Tibial nerve (tissue), 3 donors: Measurements from ENCODE around the gene PRKAR1A.

Source experiments
- EP300 ChIP-seq, 2 donors: sonication (generic); formaldehyde crosslinking; IDR thresholded peaks; one replicate each; pipeline ENCODE4 v1.6.1; 2017; ENCODE audit warnings: antibody characterized with exemption in 2 of 2, mild to moderate bottlenecking in 1 of 2
- POLR2A ChIP-seq, 2 donors: fragments of 450-650 bp; IDR thresholded peaks; one replicate each; pipeline ENCODE4 v1.6.1; 2017; ENCODE audit warnings: antibody characterized with exemption in 2 of 2, mild to moderate bottlenecking in 2 of 2, moderate library complexity in 2 of 2

DNA sequence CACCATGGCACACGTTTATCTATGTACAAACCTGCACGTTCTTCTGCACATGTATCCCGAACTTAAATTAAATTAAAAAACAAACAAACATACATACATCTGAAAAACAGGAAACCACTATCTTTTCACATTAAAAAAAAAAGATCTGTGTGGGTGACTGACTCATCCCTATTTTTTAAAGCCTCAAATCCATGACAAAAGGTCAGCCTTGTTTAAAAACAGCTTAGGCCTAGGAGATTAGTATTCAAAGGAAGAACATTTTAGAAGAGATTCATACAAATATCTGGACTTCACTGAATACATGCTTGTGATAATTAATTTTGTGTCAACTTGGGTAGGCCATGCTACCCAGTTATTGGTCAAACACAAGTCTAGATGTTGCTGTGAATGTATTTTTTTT, 4.7 kb upstream of the PRKAR1A start:
- TF ChIP-seq EP300 (IDR thresholded peaks at IDR 0.05) (no peak), POLR2A (IDR thresholded peaks at IDR 0.05) (no peak)
